ENCODE data around the gene KIF17. TPM values are rescaled to one million over a fixed set of nuclear protein-coding genes. Genes with fewer than 3 reads are reported as not detected.

The KIF17 gene
- total and polyA plus RNA-seq, 2 of the 8 experiments (the other 6 are each of a cell fraction or from before 2014, with no cell fraction given) = 6.9 to 10.4 TPM

DNA sequence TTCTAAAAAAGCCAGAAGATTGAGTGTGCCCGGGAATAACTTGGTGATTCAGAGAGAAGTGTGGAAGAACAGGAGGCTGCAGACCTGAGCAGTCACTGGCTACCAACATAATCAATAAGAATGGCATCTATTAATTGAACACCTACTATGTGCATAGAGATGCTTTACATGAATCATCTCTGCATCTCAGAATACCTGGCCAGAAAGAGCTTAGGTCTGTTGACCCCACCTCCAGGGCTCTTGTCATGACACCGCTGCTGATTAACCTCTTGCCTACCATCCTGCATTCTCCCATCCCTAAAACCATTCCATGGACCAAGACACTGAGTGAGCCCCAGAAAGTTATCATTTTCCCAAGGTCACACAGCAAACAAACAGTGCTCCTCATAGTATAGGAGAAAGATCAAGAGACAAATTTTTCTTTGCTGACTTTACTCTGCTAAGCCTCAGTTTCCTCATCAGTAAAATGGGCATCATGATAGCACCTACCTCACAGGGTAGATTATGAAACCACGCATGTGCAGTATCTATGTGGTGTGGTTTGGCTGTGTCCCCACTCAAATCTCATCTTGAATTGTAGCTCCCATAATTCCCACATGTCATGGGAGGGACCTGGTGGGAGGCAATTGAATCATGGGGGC is 100.8 kb downstream of the KIF17 start:
- Histone ChIP-seq H2BK120ac (replicated peaks; ENCODE audit: low read depth, low read length) (no peak overlapping the region), H3K9ac (replicated peaks in 1 of 4; ENCODE audit: extremely low read depth in 1 of 4, low read depth in 3 of 4, low read length in 3 of 4) (no peak overlapping the region), H2AK5ac (ENCODE audit: low read depth, low read length) (no peak overlapping the region), H3K27me3 (replicated peaks in 1 of 4; ENCODE audit: control insufficient read depth in 3 of 4, extremely low read depth in 1 of 4, insufficient read depth in 3 of 4, low read length in 3 of 4) (no peaks in the 10 kb centered on the region), H4K91ac (replicated peaks; ENCODE audit: insufficient read length, low read length) (no peak overlapping the region), H3K23ac (ENCODE audit: insufficient read length) (no peak overlapping the region), H3K4me3 (ENCODE audit: extremely low read depth in 1 of 4, insufficient read depth in 2 of 4, low read depth in 3 of 4, low read length in 4 of 4) (no peak overlapping the region), H3K56ac (replicated peaks; ENCODE audit: insufficient read length, low read depth, low read length) (no peak overlapping the region), H4K5ac (ENCODE audit: insufficient read length, low read depth, low read length) (no peak overlapping the region), H3K4me2 (ENCODE audit: insufficient read depth in 1 of 2, low read depth in 2 of 2, low read length in 2 of 2) (no peak overlapping the region), H3K4me1 (replicated peaks in 1 of 4; ENCODE audit: control insufficient read depth in 3 of 4, insufficient read depth in 4 of 4, low read length in 3 of 4) (peaks cover 0 to 5% (median under 1%) of the 10 kb centered on the region in 4 experiments; a peak in 3 of 7 replicates), H3K14ac (ENCODE audit: insufficient read length) (no peak overlapping the region), H3K79me1 (ENCODE audit: low read depth, low read length) (no peaks in the 10 kb centered on the region), H2BK20ac (ENCODE audit: low read length) (no peak overlapping the region), H2BK15ac (ENCODE audit: low read length) (no peak overlapping the region), H2BK12ac (ENCODE audit: low read depth, low read length) (no peak overlapping the region), H2BK5ac (ENCODE audit: low read depth, low read length) (no peak overlapping the region), H3K79me2 (ENCODE audit: control insufficient read depth in 1 of 2, insufficient read depth in 2 of 2, low read length in 2 of 2) (no peaks in the 10 kb centered on the region), H3K23me2 (ENCODE audit: low read depth, low read length) (no peaks in the 10 kb centered on the region), H3K27ac (ENCODE audit: low read depth, low read length) (no peak overlapping the region), H3K36me3 (ENCODE audit: control insufficient read depth in 2 of 4, insufficient read depth in 4 of 4, low read length in 3 of 4) (no peaks in the 10 kb centered on the region), H2AFZ (ENCODE audit: low read length) (no peak overlapping the region), H4K8ac (ENCODE audit: extremely low read depth, insufficient read depth, low read length) (no peak overlapping the region), H3K18ac (ENCODE audit: extremely low read depth, low read length) (no peak overlapping the region), H4K20me1 (replicated peaks in 1 of 2; ENCODE audit: control insufficient read depth in 1 of 2, insufficient read depth in 2 of 2, low read length in 2 of 2) (no peaks in the 10 kb centered on the region), H3K4ac (replicated peaks; ENCODE audit: insufficient read length, low read depth, low read length) (no peak overlapping the region), H3K9me3 (ENCODE audit: insufficient read depth in 2 of 2, low read depth in 1 of 2, low read length in 1 of 2) (no peaks in the 10 kb centered on the region)
- ChIA-PET CTCF (ENCODE audit: partially characterized antibody) (interaction anchor here (1.5 to 2.4 kb wide), 2 partner anchors 13 to 16 kb away, joined by 5 to 13 read pairs; partner anchors contain the start of gene PINK1), POLR2A (ENCODE audit: partially characterized antibody) (interaction anchor here (0.8 kb wide), 1 partner anchor 10 kb away, joined by 3 read pairs; no protein-coding TSS in a partner anchor)
- WGBS, 2 experiments (ENCODE audit: extremely low coverage in 1 of 2, insufficient coverage in 1 of 2, insufficient read length in 1 of 2, insufficient replicate concordance in 2 of 2, low coverage in 1 of 2, low lambda C conversion rate in 2 of 2, missing lambda C conversion rate in 1 of 2) = 82% methylated on average over 3 of the region's 3 CpGs; no CpG with 5 or more reads in 1 of the 2 experiments
- DNase-seq (ENCODE audit: low read depth in 1 of 2, low spot score in 2 of 2) = no peak
- FAIRE-seq = no peak
- TF ChIP-seq JUN (IDR thresholded peaks at IDR 0.05; ENCODE audit: low read depth, low read length) (no peak), KDM4A (IDR thresholded peaks at IDR 0.05; ENCODE audit: low read depth, low read length, severe bottlenecking) (no peak), BACH1 (IDR thresholded peaks at IDR 0.05; ENCODE audit: low read length) (no peak), EGR1 (IDR thresholded peaks at IDR 0.05; ENCODE audit: borderline replicate concordance, low read depth, low read length) (no peak), POLR2AphosphoS5 (IDR thresholded peaks at IDR 0.05; ENCODE audit: low read depth, low read length) (no peak)
